HG03097 (cell line): ENCODE data around the gene GOLGA3.

Source experiments
- ATAC-seq: cut with Tn5 transposase; IDR thresholded peaks from one replicate; pipeline ENCODE4 v1.9.1; 2021; ENCODE audit not compliant: unreplicated experiment, low FRiP score

GOLGA3 gene

GRCh38 chr12:132724506-132725241 lies 104.0 kb downstream of the GOLGA3 start:
- ATAC-seq: no peak

DNA sequence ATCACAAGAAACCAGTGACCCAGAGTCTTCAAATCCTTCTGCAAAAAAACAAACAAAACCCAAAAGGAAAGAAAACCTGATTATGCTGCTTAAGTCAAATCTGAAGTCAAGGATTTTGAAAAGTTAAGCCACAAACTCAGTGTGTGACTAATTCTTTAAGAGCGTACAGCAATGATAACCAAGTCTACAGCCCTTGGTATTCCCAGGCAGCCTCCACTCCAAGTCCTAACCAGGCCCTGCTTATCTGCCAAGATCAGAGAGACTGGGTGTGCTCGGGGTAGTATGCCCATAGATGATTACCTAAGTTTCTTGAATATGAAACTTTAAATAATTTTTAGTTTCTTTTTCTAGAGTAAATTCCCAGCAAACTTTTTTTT lies 104.9 kb downstream of the GOLGA3 start:
- no peak for ATAC-seq

GRCh38 chr12:132723015-132723763 lies 105.5 kb downstream of the GOLGA3 start:
- no peak for ATAC-seq

- ATAC-seq: no peak
Observed at GRCh38 chr12:132720606-132721345, 107.9 kb downstream of the GOLGA3 start.

- no peak for ATAC-seq
Observed at GRCh38 chr12:132719954-132720324, 108.7 kb downstream of the GOLGA3 start.

DNA sequence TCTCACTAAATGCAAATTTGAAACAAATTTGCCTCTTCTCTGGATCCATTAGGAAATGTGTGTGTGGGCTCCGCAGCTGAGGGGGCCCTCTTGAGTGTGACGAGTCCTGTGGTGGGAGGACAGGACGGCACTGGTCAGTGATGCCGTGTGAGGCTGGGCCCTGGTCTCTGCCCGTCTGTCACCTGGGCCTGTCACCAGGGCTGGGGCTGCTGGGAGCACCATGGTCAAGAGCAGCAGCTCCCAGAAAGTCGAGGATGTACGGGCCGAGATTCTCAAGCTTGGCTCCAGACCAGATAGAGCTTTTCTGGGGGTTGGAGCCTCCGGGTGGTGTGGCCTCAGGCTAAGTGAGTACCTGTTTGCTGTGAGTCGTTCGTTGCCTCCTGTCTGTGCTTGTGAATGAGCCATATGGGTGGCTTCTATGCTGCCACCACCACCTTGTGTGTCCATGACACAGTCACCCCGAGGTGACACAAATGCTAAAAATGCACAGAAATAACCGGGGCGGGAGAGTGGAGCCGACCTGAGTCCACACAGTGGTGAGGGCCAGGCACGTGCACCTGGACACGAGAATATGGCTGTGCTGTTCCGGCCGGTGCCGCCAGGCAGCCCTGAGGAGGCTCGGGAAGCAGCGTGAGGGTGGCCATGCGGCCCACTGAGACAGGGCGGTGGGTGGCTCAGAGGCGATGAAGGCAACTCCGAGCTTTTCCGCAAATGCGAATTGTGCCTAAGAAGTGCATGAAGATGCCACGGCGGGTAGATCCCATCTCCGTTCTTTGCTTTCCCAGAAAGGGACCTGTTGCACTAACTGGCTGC lies 109.3 kb downstream of the GOLGA3 start:
- ATAC-seq: no peak
